NAMALWA (cell line): Measurements from ENCODE around the gene TMEM190.

Source experiments
- DNase-seq: peaks from one replicate; pipeline ENCODE4 v3.0.0-alpha.2; 2015; ENCODE audit warnings: low spot score

TMEM190 gene

GRCh38 chr19:55352040-55352439, 24.6 kb upstream of the TMEM190 start:
- no peak for DNase-seq

GRCh38 chr19:55352549-55353145, 24.0 kb upstream of the TMEM190 start:
- no peak for DNase-seq

- no peak for DNase-seq
These were observed 23.2 kb upstream of the TMEM190 start for GRCh38 chr19:55353356-55353802.

- DNase-seq = peak; percentile 75
These were observed 22.6 kb upstream of the TMEM190 start for GRCh38 chr19:55353803-55354697.

- DNase-seq = no peak
These were observed 21.9 kb upstream of the TMEM190 start, which contains the start of gene COX6B2 for GRCh38 chr19:55354698-55355212. Gene COX6B2, minus strand, starts transcription at chr19:55354719. Its CDS starts 198 bp downstream, at chr19:55354521.

- no peak for DNase-seq
These were observed 21.3 kb upstream of the TMEM190 start for GRCh38 chr19:55355213-55355821.

GRCh38 chr19:55358493-55358892, 18.1 kb upstream of the TMEM190 start:
- DNase-seq = no peak

GRCh38 chr19:55358943-55359908, 17.4 kb upstream of the TMEM190 start:
- no peak for DNase-seq

GRCh38 chr19:55360902-55361301, 15.7 kb upstream of the TMEM190 start:
- DNase-seq = no peak

- DNase-seq = no peak
These were observed 14.2 kb upstream of the TMEM190 start for GRCh38 chr19:55362174-55362989.

- no peak for DNase-seq
These were observed 13.5 kb upstream of the TMEM190 start, which contains the start of gene GARIN5B for GRCh38 chr19:55362990-55363716. Gene GARIN5B, minus strand, starts transcription at chr19:55363260. Its CDS starts 194 bp downstream, at chr19:55363066.

- DNase-seq = no peak
These were observed 11.4 kb upstream of the TMEM190 start for GRCh38 chr19:55365245-55365644.

GRCh38 chr19:55365964-55366363, 10.7 kb upstream of the TMEM190 start:
- no peak for DNase-seq

- no peak for DNase-seq
These were observed 9.8 kb upstream of the TMEM190 start for GRCh38 chr19:55366790-55367189.

GRCh38 chr19:55368106-55368505, 8.5 kb upstream of the TMEM190 start:
- no peak for DNase-seq

- no peak for DNase-seq
These were observed 7.7 kb upstream of the TMEM190 start for GRCh38 chr19:55368701-55369563.

GRCh38 chr19:55369653-55370304, 6.8 kb upstream of the TMEM190 start:
- DNase-seq = no peak

GRCh38 chr19:55370305-55370988, 6.2 kb upstream of the TMEM190 start, which contains the start of gene IL11:
Gene IL11, minus strand, starts transcription at chr19:55370463. Its CDS starts 153 bp downstream, at chr19:55370310.
- no peak for DNase-seq
